HG03520 (cell line): Measurements from ENCODE around the gene IL1B.

Experiments
- ATAC-seq: cut with Tn5 transposase; IDR thresholded peaks from one replicate; pipeline ENCODE4 v1.9.1; 2021; ENCODE audit warnings: mild to moderate bottlenecking, moderate library complexity; ENCODE audit not compliant: unreplicated experiment

IL1B gene

GRCh38 chr2:112836695-112837117 is at the start of gene IL1B:
Gene IL1B (minus strand): TSS chr2:112836779. CDS start chr2:112836229, 550 bp downstream.
- ATAC-seq = no peak

- ATAC-seq = no peak
Observed at GRCh38 chr2:112886291-112886690, 49.7 kb upstream of the IL1B start.

GRCh38 chr2:112885506-112885902 is 48.9 kb upstream of the IL1B start:
- ATAC-seq = no peak

GRCh38 chr2:112884869-112885505 is 48.4 kb upstream of the IL1B start:
- ATAC-seq = no peak

- ATAC-seq = no peak
Observed at GRCh38 chr2:112883669-112884068, 47.1 kb upstream of the IL1B start.

GRCh38 chr2:112881217-112881985 is 44.8 kb upstream of the IL1B start:
- ATAC-seq = peak; percentile 66

GRCh38 chr2:112880696-112881095 is 44.1 kb upstream of the IL1B start:
- no peak for ATAC-seq

- ATAC-seq = no peak
Observed at GRCh38 chr2:112880091-112880531, 43.5 kb upstream of the IL1B start.

- ATAC-seq = no peak
Observed at GRCh38 chr2:112879491-112880041, 43.0 kb upstream of the IL1B start.

- ATAC-seq = no peak
Observed at GRCh38 chr2:112877423-112877822, 40.8 kb upstream of the IL1B start.

GRCh38 chr2:112876971-112877361 is 40.4 kb upstream of the IL1B start:
- ATAC-seq = no peak

GRCh38 chr2:112876257-112876970 is 39.8 kb upstream of the IL1B start:
- no peak for ATAC-seq

GRCh38 chr2:112870841-112871835 is 34.6 kb upstream of the IL1B start:
- ATAC-seq = no peak

GRCh38 chr2:112869258-112869842 is 32.8 kb upstream of the IL1B start:
- ATAC-seq = no peak

- no peak for ATAC-seq
Observed at GRCh38 chr2:112867701-112868631, 31.4 kb upstream of the IL1B start.

- ATAC-seq = no peak
Observed at GRCh38 chr2:112866128-112866835, 29.7 kb upstream of the IL1B start.

- ATAC-seq = no peak
Observed at GRCh38 chr2:112864072-112864471, 27.5 kb upstream of the IL1B start.
